Measurements from ENCODE around the gene CTNNB1.

The CTNNB1 gene

GRCh38 chr3:41200669-41201021 is 1.3 kb downstream of the CTNNB1 start:
- Histone ChIP-seq H3K79me2 (ENCODE audit: insufficient read depth, low read depth) (peaks cover 57% of the 10 kb centered on the region), H3K4me2 (peak overlapping the region; percentile 52)

GRCh38 chr3:41202075-41202833 is 2.9 kb downstream of the CTNNB1 start:
- Histone ChIP-seq H3K27ac (no peak overlapping the region), H4K20me1 (ENCODE audit: insufficient read depth) (peaks cover 33% of the 10 kb centered on the region), H3K4me1 (ENCODE audit: low read depth, poor library complexity, severe bottlenecking) (peaks cover 34% of the 10 kb centered on the region), H3K27me3 (ENCODE audit: insufficient read depth, low read depth) (no peaks in the 10 kb centered on the region), H2AFZ (ENCODE audit: low read depth) (no peak overlapping the region), H3K9ac (no peak overlapping the region), H3K4me2 (peak overlapping the region; percentile 52), H3K36me3 (ENCODE audit: insufficient read depth) (no peaks in the 10 kb centered on the region), H3K79me2 (ENCODE audit: insufficient read depth, low read depth) (peaks cover 73% of the 10 kb centered on the region), H3K4me3 (IDR thresholded peaks at IDR 0.05; ENCODE audit: insufficient read depth, low read depth, low read length) (no peak overlapping the region)
- no peak for TF ChIP-seq CTCF (conservative IDR thresholded peaks at IDR 0.05; ENCODE audit: low read depth, low read length)

More at GRCh38 chr3:41200669-41201021, 1.3 kb downstream of the CTNNB1 start:
- Histone ChIP-seq H3K9ac (no peak overlapping the region; the same call in 1 of the 2 replicates), H3K36me3 (ENCODE audit: insufficient read depth) (no peaks in the 10 kb centered on the region), H3K4me3 (IDR thresholded peaks at IDR 0.05; ENCODE audit: insufficient read depth, low read depth, low read length) (no peak overlapping the region), H3K27me3 (ENCODE audit: insufficient read depth, low read depth) (no peaks in the 10 kb centered on the region), H3K4me1 (ENCODE audit: low read depth, poor library complexity, severe bottlenecking) (peaks cover 34% of the 10 kb centered on the region), H3K27ac (peak overlapping the region; percentile 20; the same call in 1 of the 2 replicates), H4K20me1 (ENCODE audit: insufficient read depth) (peaks cover 22% of the 10 kb centered on the region; the same call in 1 of the 2 replicates), H2AFZ (ENCODE audit: low read depth) (no peak overlapping the region)
- TF ChIP-seq CTCF (conservative IDR thresholded peaks at IDR 0.05; ENCODE audit: low read depth, low read length): no peak

GRCh38 chr3:41202834-41203345 is 3.6 kb downstream of the CTNNB1 start:
- Histone ChIP-seq H3K36me3 (ENCODE audit: insufficient read depth) (no peaks in the 10 kb centered on the region), H2AFZ (ENCODE audit: low read depth) (no peak overlapping the region), H4K20me1 (ENCODE audit: insufficient read depth) (peaks cover 33% of the 10 kb centered on the region), H3K27me3 (ENCODE audit: insufficient read depth, low read depth) (no peaks in the 10 kb centered on the region), H3K9ac (no peak overlapping the region), H3K4me3 (IDR thresholded peaks at IDR 0.05; ENCODE audit: insufficient read depth, low read depth, low read length) (no peak overlapping the region), H3K27ac (no peak overlapping the region), H3K4me2 (no peak overlapping the region), H3K79me2 (ENCODE audit: insufficient read depth, low read depth) (peaks cover 79% of the 10 kb centered on the region), H3K4me1 (ENCODE audit: low read depth, poor library complexity, severe bottlenecking) (peaks cover 34% of the 10 kb centered on the region)
- TF ChIP-seq CTCF (conservative IDR thresholded peaks at IDR 0.05; ENCODE audit: low read depth, low read length): no peak

- H3K27ac ChIP-seq: no peak overlapping the region
- H4K20me1 ChIP-seq (ENCODE audit: insufficient read depth): peaks cover 33% of the 10 kb centered on the region
- no peak overlapping the region for H3K4me2 ChIP-seq
- H3K9ac ChIP-seq: no peak overlapping the region
- H3K27me3 ChIP-seq (ENCODE audit: insufficient read depth, low read depth): no peaks in the 10 kb centered on the region
- H3K79me2 ChIP-seq (ENCODE audit: insufficient read depth, low read depth): peaks cover 94% of the 10 kb centered on the region
- no peaks in the 10 kb centered on the region for H3K36me3 ChIP-seq (ENCODE audit: insufficient read depth)
- no peak overlapping the region for H3K4me3 ChIP-seq (IDR thresholded peaks at IDR 0.05; ENCODE audit: insufficient read depth, low read depth, low read length)
- H3K4me1 ChIP-seq (ENCODE audit: low read depth, poor library complexity, severe bottlenecking): peaks cover 34% of the 10 kb centered on the region
- no peak overlapping the region for H2AFZ ChIP-seq (ENCODE audit: low read depth)
- no peak for TF ChIP-seq CTCF (conservative IDR thresholded peaks at IDR 0.05; ENCODE audit: low read depth, low read length)
Measured at GRCh38 chr3:41204369-41204768, 5.1 kb downstream of the CTNNB1 start.

Data from KMS-11 (cell line).